ENCODE results near the gene SLC9A9.

SLC9A9 gene

GRCh38 chr3:143465666-143466065 is 382.6 kb downstream of the SLC9A9 start:
- H3K9me3 ChIP-seq (replicated peaks; ENCODE audit: insufficient read depth, low read length), result no peaks in the 10 kb centered on the region
- no peaks in the 10 kb centered on the region for H3K79me2 ChIP-seq (ENCODE audit: low read length)
- H3K4me1 ChIP-seq (ENCODE audit: low read length), result no peaks in the 10 kb centered on the region
- H3K27ac ChIP-seq (ENCODE audit: low read length), result no peak overlapping the region
- no peak for TF ChIP-seq CTCF (IDR thresholded peaks at IDR 0.05; ENCODE audit: low read length)
- no peak for TF ChIP-seq EZH2 (optimal IDR thresholded peaks at IDR 0.05; ENCODE audit: low read depth, low read length)
- no peak for TF ChIP-seq EZH2phosphoT487 (IDR thresholded peaks at IDR 0.05; ENCODE audit: low read length)
- H3K4me2 ChIP-seq (ENCODE audit: low read depth, low read length), result no peak overlapping the region
- no peaks in the 10 kb centered on the region for H3F3A ChIP-seq (ENCODE audit: insufficient read depth, low read length)
- no peaks in the 10 kb centered on the region for H3K9me2 ChIP-seq (replicated peaks; ENCODE audit: insufficient read depth, low read length)
- no peak overlapping the region for H2AFZ ChIP-seq (ENCODE audit: low read length)
- no peaks in the 10 kb centered on the region for H3K27me3 ChIP-seq (replicated peaks; ENCODE audit: insufficient read depth, low read length)
- H3K4me3 ChIP-seq (ENCODE audit: low read length), result no peak overlapping the region
- H3K9ac ChIP-seq (ENCODE audit: low read length), result no peak overlapping the region
- no peak for DNase-seq
- no peaks in the 10 kb centered on the region for H3K36me3 ChIP-seq (replicated peaks; ENCODE audit: insufficient read depth, low read length)
- no peaks in the 10 kb centered on the region for H4K20me1 ChIP-seq (ENCODE audit: insufficient read depth, low read length)

DNA sequence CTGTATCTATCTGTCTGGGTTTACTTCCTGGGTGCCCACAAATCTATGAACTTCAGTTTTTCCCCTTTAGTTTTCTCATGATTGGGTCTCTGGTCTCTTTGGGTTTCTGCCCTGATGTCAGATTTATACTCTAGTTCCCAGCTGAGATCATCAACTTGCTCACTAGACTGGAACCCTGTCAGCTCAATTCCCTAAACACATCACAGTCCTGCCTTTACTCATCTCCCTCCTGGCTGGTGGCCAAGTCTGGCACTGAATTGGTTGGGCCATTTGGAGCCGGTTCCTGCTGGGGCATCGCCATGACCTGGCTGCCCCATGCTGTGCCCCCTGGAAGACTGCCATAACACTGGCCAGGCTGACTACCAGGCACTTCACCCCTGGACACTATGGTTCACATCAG is 383.4 kb downstream of the SLC9A9 start:
- H3K9me2 ChIP-seq (replicated peaks; ENCODE audit: insufficient read depth, low read length), result no peaks in the 10 kb centered on the region
- H3F3A ChIP-seq (ENCODE audit: insufficient read depth, low read length), result no peaks in the 10 kb centered on the region
- H3K36me3 ChIP-seq (replicated peaks; ENCODE audit: insufficient read depth, low read length), result no peaks in the 10 kb centered on the region
- no peaks in the 10 kb centered on the region for H4K20me1 ChIP-seq (ENCODE audit: insufficient read depth, low read length)
- H3K4me1 ChIP-seq (ENCODE audit: low read length), result no peaks in the 10 kb centered on the region
- no peak overlapping the region for H3K4me3 ChIP-seq (ENCODE audit: low read length)
- no peaks in the 10 kb centered on the region for H3K27me3 ChIP-seq (replicated peaks; ENCODE audit: insufficient read depth, low read length)
- no peak overlapping the region for H3K4me2 ChIP-seq (ENCODE audit: low read depth, low read length)
- no peak overlapping the region for H3K9ac ChIP-seq (ENCODE audit: low read length)
- no peak overlapping the region for H2AFZ ChIP-seq (ENCODE audit: low read length)
- TF ChIP-seq EZH2 (optimal IDR thresholded peaks at IDR 0.05; ENCODE audit: low read depth, low read length) (no peak), EZH2phosphoT487 (IDR thresholded peaks at IDR 0.05; ENCODE audit: low read length) (no peak), CTCF (IDR thresholded peaks at IDR 0.05; ENCODE audit: low read length) (no peak)
- H3K9me3 ChIP-seq (replicated peaks; ENCODE audit: insufficient read depth, low read length), result no peaks in the 10 kb centered on the region
- H3K79me2 ChIP-seq (ENCODE audit: low read length), result no peaks in the 10 kb centered on the region
- H3K27ac ChIP-seq (ENCODE audit: low read length), result no peak overlapping the region
- no peak for DNase-seq

GRCh38 chr3:143455480-143455879 is 392.8 kb downstream of the SLC9A9 start:
- Histone ChIP-seq H3K27me3 (replicated peaks; ENCODE audit: insufficient read depth, low read length) (no peaks in the 10 kb centered on the region), H3K4me3 (ENCODE audit: low read length) (no peak overlapping the region), H3K9me2 (replicated peaks; ENCODE audit: insufficient read depth, low read length) (no peaks in the 10 kb centered on the region), H3K79me2 (ENCODE audit: low read length) (no peaks in the 10 kb centered on the region), H3K4me1 (ENCODE audit: low read length) (no peaks in the 10 kb centered on the region), H3K9ac (ENCODE audit: low read length) (no peak overlapping the region), H3F3A (ENCODE audit: insufficient read depth, low read length) (no peaks in the 10 kb centered on the region), H3K36me3 (replicated peaks; ENCODE audit: insufficient read depth, low read length) (0 out of 2 replicates have a peak, but pooled peaks cover 3% of the 10 kb centered on the region), H2AFZ (ENCODE audit: low read length) (no peak overlapping the region), H3K9me3 (replicated peaks; ENCODE audit: insufficient read depth, low read length) (no peaks in the 10 kb centered on the region), H3K27ac (ENCODE audit: low read length) (no peak overlapping the region), H3K4me2 (ENCODE audit: low read depth, low read length) (no peak overlapping the region), H4K20me1 (ENCODE audit: insufficient read depth, low read length) (no peaks in the 10 kb centered on the region)
- no peak for DNase-seq
- TF ChIP-seq EZH2 (optimal IDR thresholded peaks at IDR 0.05; ENCODE audit: low read depth, low read length), result no peak
- no peak for TF ChIP-seq EZH2phosphoT487 (IDR thresholded peaks at IDR 0.05; ENCODE audit: low read length)
- no peak for TF ChIP-seq CTCF (IDR thresholded peaks at IDR 0.05; ENCODE audit: low read length)
